HEK293 (cell line): Measurements from ENCODE around the gene TEAD1.

Experiments used
- CTCF ChIA-PET: fragments of 350-600 bp; formaldehyde crosslinking; extraction: SDS; loops from one replicate; lab custom pipeline; 2021; ENCODE audit warnings: antibody characterized with exemption; lab: Yijun Ruan, JAX
- POLR2A ChIA-PET: fragments of 300-600 bp; formaldehyde crosslinking; extraction: SDS; loops from one replicate; lab custom pipeline; 2020; ENCODE audit warnings: antibody characterized with exemption, inconsistent platforms; lab: Yijun Ruan, JAX
- H3K27ac ChIP-seq: fragments of 200-500 bp; sonication (Bioruptor generic); 2 replicates; pipeline ENCODE4 v1.5.1; 2014; ENCODE audit warnings: low read depth, low read length, control low read depth, inconsistent platforms; ENCODE audit errors: extremely low read depth
- H3K36me3 ChIP-seq, 2 experiments: fragments of 200-500 bp in 1 of 2; sonication (Bioruptor generic) in 1 of 2; 1 replicate in 1 of 2; 2 replicates in 1 of 2; pipeline ENCODE4 v1.5.1; 2014 to 2017; ENCODE audit warnings: inconsistent platforms in 2 of 2, low read length in 2 of 2; ENCODE audit not compliant: control insufficient read depth in 2 of 2, insufficient read depth in 1 of 2
- H3K4me1 ChIP-seq: fragments of 200-500 bp; sonication (Bioruptor generic); 2 replicates; pipeline ENCODE4 v1.5.1; 2014; ENCODE audit warnings: mild to moderate bottlenecking, low read length, inconsistent platforms; ENCODE audit not compliant: control insufficient read depth, insufficient read depth
- H3K4me3 ChIP-seq: 2 replicates; pipeline ENCODE4 v1.5.1; 2011; ENCODE audit warnings: low read depth, mild to moderate bottlenecking, control low read depth, low read length, moderate library complexity
- H3K9me3 ChIP-seq: fragments of 200-500 bp; sonication (Bioruptor generic); 2 replicates; pipeline ENCODE4 v1.5.1; 2014; ENCODE audit warnings: low read depth, low read length, inconsistent platforms; ENCODE audit not compliant: control insufficient read depth, insufficient read depth
- BCL11B ChIP-seq: fragments of 450-650 bp; formaldehyde crosslinking; IDR thresholded peaks from 2 replicates; pipeline ENCODE4 v1.5.1; 2016; ENCODE audit warnings: low read depth, missing biosample characterization, missing genetic modification characterization
- GLI4 ChIP-seq: fragments of 450-650 bp; formaldehyde crosslinking; IDR thresholded peaks from 2 replicates; pipeline ENCODE4 v1.5.1; 2016; ENCODE audit warnings: missing biosample characterization, missing genetic modification characterization
- INSM2 ChIP-seq: fragments of 450-650 bp; formaldehyde crosslinking; IDR thresholded peaks from 2 replicates; pipeline ENCODE4 v1.5.1; 2016; ENCODE audit warnings: missing biosample characterization, missing genetic modification characterization
- KLF10 ChIP-seq: fragments of 450-650 bp; IDR thresholded peaks from 2 replicates; pipeline ENCODE4 v1.5.1; 2018; ENCODE audit warnings: missing biosample characterization, mild to moderate bottlenecking, missing genetic modification characterization
- RBAK ChIP-seq: fragments of 450-650 bp; formaldehyde crosslinking; IDR thresholded peaks from 2 replicates; pipeline ENCODE4 v1.5.1; 2016; ENCODE audit warnings: missing biosample characterization, missing genetic modification characterization
- SALL2 ChIP-seq: fragments of 450-650 bp; formaldehyde crosslinking; IDR thresholded peaks from 2 replicates; pipeline ENCODE4 v1.5.0; 2017; ENCODE audit warnings: missing biosample characterization, mild to moderate bottlenecking, missing genetic modification characterization, borderline replicate concordance
- SCRT1 ChIP-seq: fragments of 450-650 bp; formaldehyde crosslinking; IDR thresholded peaks from 2 replicates; pipeline ENCODE4 v1.5.1; 2016; ENCODE audit warnings: missing biosample characterization, missing genetic modification characterization, borderline replicate concordance
- TCF7L2 ChIP-seq: IDR thresholded peaks from 2 replicates; pipeline ENCODE4 v1.6.1; 2011; ENCODE audit warnings: low read depth, mild to moderate bottlenecking, inconsistent platforms, low read length, moderate library complexity, borderline replicate concordance
- TRIM28 ChIP-seq: IDR thresholded peaks from 2 replicates; pipeline ENCODE4 v1.6.1; 2011; ENCODE audit warnings: low read length, control low read depth, borderline replicate concordance
- ZIC2 ChIP-seq: fragments of 450-650 bp; formaldehyde crosslinking; IDR thresholded peaks from 2 replicates; pipeline ENCODE4 v1.5.1; 2016; ENCODE audit warnings: missing biosample characterization, missing genetic modification characterization
- ZNF146 ChIP-seq: fragments of 450-650 bp; formaldehyde crosslinking; IDR thresholded peaks from 2 replicates; pipeline ENCODE4 v1.5.1; 2016; ENCODE audit warnings: missing biosample characterization, missing genetic modification characterization
- ZNF155 ChIP-seq: fragments of 450-650 bp; formaldehyde crosslinking; IDR thresholded peaks from 2 replicates; pipeline ENCODE4 v1.5.1; 2016; ENCODE audit warnings: missing biosample characterization, missing genetic modification characterization
- ZNF214 ChIP-seq: fragments of 450-650 bp; formaldehyde crosslinking; IDR thresholded peaks from 2 replicates; pipeline ENCODE4 v1.5.1; 2017; ENCODE audit warnings: missing biosample characterization, mild to moderate bottlenecking, missing genetic modification characterization, borderline replicate concordance
- ZNF280C ChIP-seq: fragments of 450-650 bp; formaldehyde crosslinking; IDR thresholded peaks from 2 replicates; pipeline ENCODE4 v1.5.1; 2016; ENCODE audit warnings: missing biosample characterization, missing genetic modification characterization
- ZNF341 ChIP-seq: fragments of 450-650 bp; formaldehyde crosslinking; IDR thresholded peaks from 2 replicates; pipeline ENCODE4; 2016; ENCODE audit warnings: low read depth, missing biosample characterization, missing genetic modification characterization
- ZNF350 ChIP-seq: fragments of 450-650 bp; formaldehyde crosslinking; IDR thresholded peaks from 2 replicates; pipeline ENCODE4 v1.5.0; 2017; ENCODE audit warnings: missing biosample characterization, mild to moderate bottlenecking, missing genetic modification characterization
- ZNF404 ChIP-seq: fragments of 450-650 bp; formaldehyde crosslinking; IDR thresholded peaks from 2 replicates; pipeline ENCODE4 v1.5.1; 2017; ENCODE audit warnings: missing biosample characterization, missing genetic modification characterization
- ZNF560 ChIP-seq: fragments of 450-650 bp; formaldehyde crosslinking; IDR thresholded peaks from 2 replicates; pipeline ENCODE4 v1.5.1; 2017; ENCODE audit warnings: missing biosample characterization, missing genetic modification characterization, borderline replicate concordance
- ZNF621 ChIP-seq: fragments of 450-650 bp; formaldehyde crosslinking; IDR thresholded peaks from 2 replicates; pipeline ENCODE4 v1.5.1; 2017; ENCODE audit warnings: missing biosample characterization, missing genetic modification characterization
- ZNF664 ChIP-seq: fragments of 450-650 bp; formaldehyde crosslinking; IDR thresholded peaks from 2 replicates; pipeline ENCODE4 v1.5.1; 2016; ENCODE audit warnings: missing biosample characterization, missing genetic modification characterization
- ZNF692 ChIP-seq: fragments of 450-650 bp; formaldehyde crosslinking; IDR thresholded peaks from 2 replicates; pipeline ENCODE4 v1.5.1; 2016; ENCODE audit warnings: missing biosample characterization, missing genetic modification characterization
- ZNF704 ChIP-seq: fragments of 450-650 bp; formaldehyde crosslinking; IDR thresholded peaks from 2 replicates; pipeline ENCODE4 v1.5.1; 2016; ENCODE audit warnings: missing biosample characterization, missing genetic modification characterization
- ZNF768 ChIP-seq: fragments of 450-650 bp; formaldehyde crosslinking; IDR thresholded peaks from 2 replicates; pipeline ENCODE4 v1.5.1; 2018; ENCODE audit warnings: missing biosample characterization, mild to moderate bottlenecking, missing genetic modification characterization
- ZNF777 ChIP-seq: fragments of 450-650 bp; formaldehyde crosslinking; IDR thresholded peaks from 2 replicates; pipeline ENCODE4 v1.5.1; 2017; ENCODE audit warnings: missing biosample characterization, missing genetic modification characterization, borderline replicate concordance
- ZNF792 ChIP-seq: fragments of 450-650 bp; formaldehyde crosslinking; IDR thresholded peaks from 2 replicates; pipeline ENCODE4 v1.5.1; 2016; ENCODE audit warnings: missing biosample characterization, missing genetic modification characterization
- ZNF830 ChIP-seq: fragments of 450-650 bp; IDR thresholded peaks from 2 replicates; pipeline ENCODE4 v1.5.0; 2018; ENCODE audit warnings: missing biosample characterization, missing genetic modification characterization, low read depth, mild to moderate bottlenecking, moderate library complexity

The TEAD1 gene

GRCh38 chr11:12785901-12786300, 111.7 kb downstream of the TEAD1 start:
- H3K27ac ChIP-seq = no peak overlapping the region
- TF ChIP-seq ZNF664 (tag by site-specific recombination) = no peak
- no peak for TF ChIP-seq ZNF777 (tag by site-specific recombination)
- no peak for TF ChIP-seq ZNF792
- no peak for TF ChIP-seq SALL2 (tag by site-specific recombination)
- TF ChIP-seq ZNF704 (tag by site-specific recombination) = no peak
- no peak for TF ChIP-seq ZNF560 (tag by site-specific recombination)
- no peak for TF ChIP-seq SCRT1 (tag by site-specific recombination)
- TF ChIP-seq, all 188 proteins: peak for 0
- Histone ChIP-seq H3K9me3 (no peaks in the 10 kb centered on the region), H3K4me1 (no peaks in the 10 kb centered on the region), H3K36me3 (no peaks in the 10 kb centered on the region), H3K4me3 (no peak overlapping the region)
- POLR2A ChIA-PET = no interaction called here
- CTCF ChIA-PET = no interaction called here

GRCh38 chr11:12786450-12786849, 112.2 kb downstream of the TEAD1 start:
- H3K4me1 ChIP-seq = no peaks in the 10 kb centered on the region
- CTCF ChIA-PET = no interaction called here
- H3K4me3 ChIP-seq = no peak overlapping the region
- no peaks in the 10 kb centered on the region for H3K36me3 ChIP-seq
- POLR2A ChIA-PET = no interaction called here
- TF ChIP-seq ZIC2 (tag by site-specific recombination) (no peak), KLF10 (tag by site-specific recombination) (no peak), ZNF692 (tag by site-specific recombination) (no peak), ZNF830 (tag by site-specific recombination) (no peak), RBAK (no peak), INSM2 (tag by site-specific recombination) (no peak), ZNF350 (no peak), ZNF404 (tag by site-specific recombination) (no peak), ZNF155 (tag by site-specific recombination) (no peak), ZNF146 (tag by site-specific recombination) (no peak), TRIM28 (no peak), ZNF280C (no peak), ZNF621 (tag by site-specific recombination) (no peak), ZNF341 (no peak), ZNF214 (no peak), ZNF768 (tag by site-specific recombination) (no peak), GLI4 (tag by site-specific recombination) (no peak), TCF7L2 (no peak), BCL11B (tag by site-specific recombination) (no peak)
- H3K27ac ChIP-seq = no peak overlapping the region
- H3K9me3 ChIP-seq = no peaks in the 10 kb centered on the region
